GM10266 (cell line): Measurements from ENCODE around the gene DNAJB8.

Experiments
- DNase-seq: peaks from one replicate; pipeline ENCODE4 v3.0.0; 2012; ENCODE audit errors: extremely low spot score
- TF ChIP-seq, protein P1 (sequence below): IDR thresholded peaks from 2 replicates; pipeline ENCODE4 v1.5.1; 2012; ENCODE audit warnings: mild to moderate bottlenecking, low read depth; ENCODE audit not compliant: control insufficient read depth, insufficient read depth; ENCODE audit errors: missing control alignments

The DNAJB8 gene

DNA sequence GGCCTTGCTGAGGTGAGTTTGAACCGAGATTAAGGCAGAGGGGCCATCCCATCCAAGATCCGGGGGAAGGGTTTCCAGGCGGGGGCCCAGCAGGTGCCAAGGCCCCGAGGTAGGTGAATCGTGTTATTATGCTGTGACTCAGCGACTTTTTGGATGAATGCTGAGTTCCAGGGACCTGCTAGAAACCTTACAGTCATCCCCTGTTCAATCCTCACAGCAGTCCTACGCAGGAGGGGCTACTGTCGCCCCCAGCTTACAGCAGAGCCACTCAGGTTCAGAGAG, 40.9 kb downstream of the DNAJB8 start:
- DNase-seq, result no peak
- TF ChIP-seq, protein P1, sequence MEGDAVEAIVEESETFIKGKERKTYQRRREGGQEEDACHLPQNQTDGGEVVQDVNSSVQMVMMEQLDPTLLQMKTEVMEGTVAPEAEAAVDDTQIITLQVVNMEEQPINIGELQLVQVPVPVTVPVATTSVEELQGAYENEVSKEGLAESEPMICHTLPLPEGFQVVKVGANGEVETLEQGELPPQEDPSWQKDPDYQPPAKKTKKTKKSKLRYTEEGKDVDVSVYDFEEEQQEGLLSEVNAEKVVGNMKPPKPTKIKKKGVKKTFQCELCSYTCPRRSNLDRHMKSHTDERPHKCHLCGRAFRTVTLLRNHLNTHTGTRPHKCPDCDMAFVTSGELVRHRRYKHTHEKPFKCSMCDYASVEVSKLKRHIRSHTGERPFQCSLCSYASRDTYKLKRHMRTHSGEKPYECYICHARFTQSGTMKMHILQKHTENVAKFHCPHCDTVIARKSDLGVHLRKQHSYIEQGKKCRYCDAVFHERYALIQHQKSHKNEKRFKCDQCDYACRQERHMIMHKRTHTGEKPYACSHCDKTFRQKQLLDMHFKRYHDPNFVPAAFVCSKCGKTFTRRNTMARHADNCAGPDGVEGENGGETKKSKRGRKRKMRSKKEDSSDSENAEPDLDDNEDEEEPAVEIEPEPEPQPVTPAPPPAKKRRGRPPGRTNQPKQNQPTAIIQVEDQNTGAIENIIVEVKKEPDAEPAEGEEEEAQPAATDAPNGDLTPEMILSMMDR, result no peak

DNA sequence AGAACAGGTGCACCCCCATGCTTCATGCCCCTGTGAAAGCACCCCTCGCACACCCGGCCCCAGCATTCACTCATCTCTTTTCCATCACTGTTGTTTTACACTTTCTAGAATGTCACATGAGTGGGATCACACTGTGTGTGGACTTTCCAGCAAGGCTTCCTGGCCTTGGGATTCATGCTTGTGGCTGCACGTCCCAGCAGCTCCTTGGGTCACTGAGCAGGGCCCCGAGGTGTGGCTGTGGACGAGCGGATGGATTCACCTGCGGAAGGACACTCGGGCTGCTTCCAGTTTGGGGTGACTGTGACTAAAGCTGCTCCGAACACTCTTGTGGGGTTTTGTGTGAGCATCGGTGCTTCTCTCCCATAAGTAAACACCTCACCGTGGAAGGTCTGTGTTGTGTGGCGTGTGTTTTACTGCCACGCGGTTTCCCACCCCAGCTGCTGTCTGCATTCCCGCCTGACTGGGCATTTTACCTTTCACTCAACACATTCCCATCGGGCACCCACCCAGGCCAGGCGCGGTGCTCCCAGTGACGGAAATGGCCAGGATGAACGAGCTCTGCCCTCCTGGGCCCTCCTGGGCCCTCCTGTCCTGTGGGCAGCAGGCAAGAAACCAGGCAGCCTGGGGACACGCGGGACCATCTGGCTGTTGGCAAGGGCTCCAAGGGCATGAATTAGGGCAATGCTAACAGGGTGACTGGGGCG, 41.4 kb downstream of the DNAJB8 start:
- DNase-seq, result no peak
- TF ChIP-seq, protein P1, result no peak

DNA sequence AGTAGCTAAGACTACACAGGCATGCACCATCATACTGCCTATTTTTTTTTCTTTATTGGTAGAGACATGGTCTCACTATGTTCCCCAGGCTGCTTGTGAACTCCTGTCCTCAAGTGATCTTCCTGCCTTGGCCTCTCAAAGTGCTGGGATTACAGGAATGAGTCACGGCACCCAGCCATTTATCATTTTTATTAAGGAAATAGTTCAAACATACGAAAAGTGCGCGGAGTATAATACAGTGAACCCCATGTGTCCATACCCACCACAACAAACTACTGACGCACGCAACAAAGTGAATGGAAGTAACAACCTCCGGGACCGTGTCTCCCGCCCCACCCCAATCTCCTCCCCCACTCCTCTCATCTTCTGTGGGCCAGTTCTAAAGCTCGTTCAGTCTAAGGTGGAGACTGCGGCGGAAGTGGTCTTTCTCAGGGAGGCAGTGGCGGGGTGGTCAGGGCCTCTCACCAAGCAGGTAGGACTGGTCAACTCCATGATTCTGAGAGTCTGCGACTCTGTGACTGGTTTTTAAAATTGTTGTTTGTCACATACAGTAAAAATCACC, 42.1 kb downstream of the DNAJB8 start:
- no peak for DNase-seq
- TF ChIP-seq, protein P1, result no peak

DNA sequence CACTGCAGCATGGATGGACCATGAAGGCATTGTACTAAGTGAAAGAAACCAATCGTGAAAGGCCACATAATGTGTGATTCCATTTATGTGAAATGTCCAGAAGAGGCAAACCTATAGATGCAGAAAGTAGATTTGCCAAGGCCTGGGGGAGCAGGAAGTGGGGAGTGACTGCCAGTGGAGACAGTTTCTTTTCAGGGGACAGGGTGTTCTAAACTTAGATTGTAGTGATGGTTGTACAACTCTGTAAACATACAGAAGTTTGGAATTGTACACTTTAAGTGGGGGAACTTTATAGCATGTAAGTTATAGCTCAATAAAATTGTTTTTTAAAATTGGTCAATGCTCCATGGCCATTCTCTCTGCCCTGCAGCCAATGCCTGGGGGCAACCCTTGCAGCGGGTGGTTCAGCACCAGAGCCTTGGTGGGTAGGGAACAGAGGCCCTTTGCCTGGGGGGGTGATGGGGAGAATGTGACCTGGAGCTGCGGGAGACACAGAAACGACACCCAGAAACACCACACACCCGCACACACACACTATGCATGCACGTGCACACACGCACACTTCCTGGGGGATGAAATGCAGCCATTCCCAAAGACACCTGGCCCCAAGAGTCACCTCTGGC, 43.1 kb downstream of the DNAJB8 start:
- TF ChIP-seq, protein P1, result no peak
- DNase-seq, result no peak

DNA sequence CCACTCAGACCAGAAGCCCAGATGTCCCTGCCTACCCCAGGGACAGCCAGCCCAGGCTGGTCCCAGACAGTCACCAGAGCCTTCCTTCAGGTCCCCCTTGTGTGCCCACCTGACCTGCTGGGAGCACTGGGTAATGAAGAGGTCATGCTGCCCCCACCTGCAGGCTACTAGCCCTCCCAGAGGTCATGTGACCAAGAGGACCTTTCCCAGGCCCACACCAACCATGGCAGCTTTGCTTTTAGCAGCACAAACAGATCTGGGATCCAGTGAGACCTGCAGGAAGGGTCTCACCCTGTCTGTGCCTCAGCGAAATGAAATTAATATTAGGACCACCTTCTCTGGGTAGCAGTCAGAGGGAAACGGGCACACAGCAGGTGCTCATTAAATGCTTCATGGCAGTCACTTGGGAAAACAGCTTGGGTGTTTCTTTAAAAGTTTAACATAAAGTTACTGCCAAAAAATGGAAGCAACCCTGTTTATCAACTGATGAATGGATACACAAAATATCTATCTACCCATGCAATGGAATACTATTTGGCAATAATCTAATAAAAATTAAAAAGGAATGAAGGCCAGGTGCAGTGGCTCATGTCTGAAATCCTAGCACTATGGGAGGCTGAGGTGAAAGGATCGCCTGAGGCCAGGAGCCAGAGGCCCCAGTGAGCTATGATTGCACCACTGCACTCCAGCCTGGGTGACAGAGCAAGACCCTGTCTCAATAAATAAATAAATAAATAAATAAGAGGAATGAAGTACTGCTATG, 43.7 kb downstream of the DNAJB8 start:
- DNase-seq, result no peak
- TF ChIP-seq, protein P1, result no peak

DNA sequence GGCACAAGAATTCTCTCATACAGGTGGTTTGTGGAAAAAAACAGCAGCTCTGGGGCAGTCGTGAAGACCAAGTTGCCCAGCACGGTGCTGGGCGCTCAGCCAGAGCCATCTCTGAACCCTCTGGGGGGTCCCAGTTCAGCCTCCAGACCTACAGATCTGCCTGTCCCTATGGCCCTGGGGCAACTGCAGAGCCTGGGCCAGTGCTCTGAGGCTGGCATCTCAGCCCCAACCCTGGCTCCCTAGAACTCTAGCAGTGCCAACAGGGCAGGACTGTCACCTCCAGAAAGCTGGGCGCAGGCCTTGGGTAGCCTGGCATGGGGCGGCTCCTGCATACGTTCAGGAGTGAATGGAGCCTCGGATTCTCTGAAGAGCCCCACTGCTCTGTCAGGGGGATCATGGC, 44.7 kb downstream of the DNAJB8 start:
- TF ChIP-seq, protein P1, result no peak
- no peak for DNase-seq
